OCI-LY7 (cell line): ENCODE results near the gene COA8. TPM values are rescaled to one million over a fixed set of nuclear protein-coding genes. Genes with fewer than 3 reads are reported as not detected.

Experiments
- BruUV-seq: library from RNA; stranded (reverse); fragments of 400-500 nt; replicated peaks from 2 replicates; lab custom pipeline; 2021; lab: Mats Ljungman, UMichigan
- CTCF ChIA-PET: fragments of 300-600 bp; sonication (Branson Sonifier 250); formaldehyde crosslinking; loops from one replicate; lab custom pipeline; 2022; ENCODE audit warnings: antibody characterized with exemption; ENCODE audit not compliant: unreplicated experiment; lab: Charles Lee
- POLR2A ChIA-PET: fragments of 300-600 bp; sonication (Branson Sonifier 250); formaldehyde crosslinking; loops from one replicate; lab custom pipeline; 2022; ENCODE audit warnings: antibody characterized with exemption; lab: Charles Lee
- DNase-seq: peaks from one replicate; pipeline ENCODE4 v3.0.0-alpha.2; 2015; ENCODE audit warnings: low spot score
- H2AFZ ChIP-seq: fragments of 200-600 bp; sonication (generic), shearing (Covaris generic); 2 replicates; pipeline ENCODE4 v1.6.1; 2014; ENCODE audit warnings: mild to moderate bottlenecking, antibody characterized with exemption, low read length, moderate library complexity
- H3K27ac ChIP-seq: fragments of 200-600 bp; sonication (generic); 2 replicates; pipeline ENCODE4 v1.5.1; 2014; ENCODE audit warnings: mixed run types, low read depth, mild to moderate bottlenecking, moderate library complexity, low read length, inconsistent platforms; ENCODE audit not compliant: poor library complexity, severe bottlenecking
- H3K36me3 ChIP-seq: fragments of 200-600 bp; sonication (generic); 2 replicates; pipeline ENCODE4 v1.6.1; 2014; ENCODE audit warnings: mild to moderate bottlenecking, antibody characterized with exemption, low read length, moderate library complexity, mixed read lengths; ENCODE audit not compliant: insufficient read depth
- H3K4me1 ChIP-seq: fragments of 200-600 bp; sonication (generic); 2 replicates; pipeline ENCODE4 v1.5.1; 2014; ENCODE audit warnings: mild to moderate bottlenecking, low read length; ENCODE audit not compliant: insufficient read depth, poor library complexity, severe bottlenecking
- H3K4me2 ChIP-seq: fragments of 200-600 bp; sonication (generic); 2 replicates; pipeline ENCODE4 v1.6.1; 2014; ENCODE audit warnings: mild to moderate bottlenecking, low read length
- H3K4me3 ChIP-seq: fragments of 200-600 bp; sonication (generic); 2 replicates; pipeline ENCODE4 v1.5.1; 2014; ENCODE audit warnings: mild to moderate bottlenecking, low read depth, low read length; ENCODE audit not compliant: poor library complexity, severe bottlenecking
- H3K79me2 ChIP-seq: fragments of 200-600 bp; sonication (generic); 2 replicates; pipeline ENCODE4 v1.6.1; 2016; ENCODE audit warnings: low read depth, mild to moderate bottlenecking, low read length, moderate library complexity, mixed read lengths; ENCODE audit not compliant: insufficient read depth
- H3K9me2 ChIP-seq: fragments of 200-600 bp; sonication (generic); 2 replicates; pipeline ENCODE4 v1.6.1; 2016; ENCODE audit warnings: mild to moderate bottlenecking, low read length, mixed read lengths; ENCODE audit not compliant: insufficient read depth
- H3K9me3 ChIP-seq: fragments of 200-600 bp; sonication (generic); 2 replicates; pipeline ENCODE4 v1.6.1; 2014; ENCODE audit warnings: mild to moderate bottlenecking, mixed run types, low read length, mixed read lengths
- H4K20me1 ChIP-seq: fragments of 200-600 bp; sonication (generic); 2 replicates; pipeline ENCODE4 v1.6.1; 2014; ENCODE audit warnings: mild to moderate bottlenecking, antibody characterized with exemption, low read length, moderate library complexity, mixed read lengths; ENCODE audit not compliant: insufficient read depth
- CTCF ChIP-seq: fragments of 200-600 bp; sonication (generic); conservative IDR thresholded peaks from 2 replicates; pipeline ENCODE4 v1.5.1; 2014; ENCODE audit warnings: mild to moderate bottlenecking, antibody characterized with exemption, low read length, moderate library complexity, mixed read lengths
- EZH2phosphoT487 ChIP-seq: fragments of 200-600 bp; sonication (generic); IDR thresholded peaks from 2 replicates; pipeline ENCODE4 v1.6.1; 2018; ENCODE audit warnings: low read depth, borderline replicate concordance, mild to moderate bottlenecking, mixed run types, antibody characterized with exemption, low read length, moderate library complexity, mixed read lengths
- intact Hi-C: fragments of 100-400 bp; cut with micrococcal nuclease; formaldehyde crosslinking; loops from one replicate; pipeline ENCODE4 v1.10.0; 2022; ENCODE audit not compliant: unreplicated experiment
- total RNA-seq, 2 experiments: library from RNA; depleted of rRNA in 1 of 2; stranded (reverse); fragments of >200 nt in 1 of 2; shearing (Covaris generic) in 1 of 2; gene quantifications; 2 replicates each; pipeline ENCODE4 v1.2.3, GENCODE V29; 2014 to 2022

Gene COA8
- total RNA-seq, 2 experiments from 2014 or later: 18.7 to 33.0 TPM

- Histone ChIP-seq H3K9me3 (no peaks in the 10 kb centered on the region), H3K4me2 (no peak overlapping the region), H3K36me3 (peaks cover 40% of the 10 kb centered on the region), H3K79me2 (peaks cover 45% of the 10 kb centered on the region), H3K9me2 (no peaks in the 10 kb centered on the region), H2AFZ (no peak overlapping the region), H3K27ac (no peak overlapping the region), H4K20me1 (peaks cover 31% of the 10 kb centered on the region), H3K4me1 (peaks cover 17% of the 10 kb centered on the region), H3K4me3 (no peak overlapping the region)
- POLR2A ChIA-PET: interaction anchor here (0.8 kb wide), 1 partner anchor 112 kb away, joined by 3 read pairs; no protein-coding TSS in a partner anchor
- intact Hi-C loops: no loop called here
- no peak for DNase-seq
- no TSS peak for BruUV-seq
- CTCF ChIA-PET: no interaction called here
- TF ChIP-seq EZH2phosphoT487 (no peak), CTCF (no peak)
Observed at GRCh38 chr14:103555559-103556337, 7.0 kb upstream of the COA8 start.

- POLR2A ChIA-PET: interaction anchor here (1.6 kb wide), 1 partner anchor 9 kb away, joined by 3 read pairs; no protein-coding TSS in a partner anchor
- no TSS peak for BruUV-seq
- TF ChIP-seq CTCF (no peak), EZH2phosphoT487 (no peak)
Observed at GRCh38 chr14:103556946-103557758, 5.6 kb upstream of the COA8 start.

More at GRCh38 chr14:103556946-103557758, 5.6 kb upstream of the COA8 start:
- no peaks in the 10 kb centered on the region for H3K9me2 ChIP-seq
- no peak overlapping the region for H3K4me2 ChIP-seq
- peaks cover 59% of the 10 kb centered on the region for H3K79me2 ChIP-seq
- DNase-seq: no peak
- peaks cover 43% of the 10 kb centered on the region for H3K36me3 ChIP-seq
- CTCF ChIA-PET: no interaction called here
- H3K4me3 ChIP-seq: no peak overlapping the region
- no peak overlapping the region for H2AFZ ChIP-seq
- intact Hi-C loops: no loop called here
- H3K27ac ChIP-seq: no peak overlapping the region
- no peaks in the 10 kb centered on the region for H3K9me3 ChIP-seq
- H3K4me1 ChIP-seq: peaks cover 23% of the 10 kb centered on the region
- H4K20me1 ChIP-seq: peaks cover 40% of the 10 kb centered on the region
